HG02938 (cell line): Measurements from ENCODE around the gene VWA5B2.

ENCODE experiments used
- ATAC-seq: cut with Tn5 transposase; IDR thresholded peaks from one replicate; pipeline ENCODE4 v1.9.1; 2021; ENCODE audit warnings: mild to moderate bottlenecking, moderate library complexity; ENCODE audit not compliant: unreplicated experiment

VWA5B2 gene

GRCh38 chr3:184229394-184230080 lies at the start of gene VWA5B2:
Gene VWA5B2, plus strand, starts transcription at chr3:184229585. Its CDS starts 944 bp downstream, at chr3:184230529.
- ATAC-seq: peak; percentile 60

DNA sequence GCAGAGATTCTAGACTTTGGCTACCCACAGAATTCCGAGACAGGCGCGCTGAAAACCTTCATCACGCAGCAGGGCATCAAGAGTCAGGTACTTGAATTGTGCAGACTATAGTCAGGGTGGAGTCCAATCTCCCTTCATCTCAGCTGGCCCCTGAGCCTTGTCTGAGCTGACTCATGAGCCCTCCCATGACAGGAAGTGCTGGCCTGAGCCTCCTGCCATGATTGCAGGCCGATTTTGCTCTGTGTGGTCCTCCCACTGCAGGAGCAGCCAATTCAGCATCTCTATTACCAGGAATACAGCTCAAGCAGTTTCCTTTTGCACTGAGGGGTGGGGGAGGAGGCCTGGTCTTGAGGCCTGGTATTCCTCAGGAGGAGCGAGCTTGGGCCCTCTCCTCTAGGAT lies 49.2 kb upstream of the VWA5B2 start:
- no peak for ATAC-seq

- ATAC-seq: no peak
Measured at GRCh38 chr3:184181596-184181995, 47.8 kb upstream of the VWA5B2 start.

DNA sequence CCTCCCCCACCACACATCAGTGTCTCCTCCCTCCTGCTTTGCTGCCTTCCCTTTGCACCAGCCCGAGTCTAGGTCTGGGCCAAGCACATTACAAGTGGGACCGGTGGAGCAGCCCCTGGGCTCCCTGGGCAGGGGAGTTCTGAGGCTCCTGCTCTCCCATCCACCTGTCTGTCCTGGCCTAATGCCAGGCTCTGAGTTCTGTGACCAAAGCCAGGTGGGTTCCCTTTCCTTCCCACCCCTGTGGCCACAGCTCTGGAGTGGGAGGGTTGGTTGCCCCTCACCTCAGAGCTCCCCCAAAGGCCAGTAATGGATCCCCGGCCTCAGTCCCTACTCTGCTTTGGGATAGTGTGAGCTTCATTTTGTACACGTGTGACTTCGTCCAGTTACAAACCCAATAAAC lies 45.7 kb upstream of the VWA5B2 start:
- ATAC-seq: no peak

GRCh38 chr3:184184546-184185230 lies 44.7 kb upstream of the VWA5B2 start:
- no peak for ATAC-seq

- peak; percentile 93 for ATAC-seq
Measured at GRCh38 chr3:184185461-184186183, 43.8 kb upstream of the VWA5B2 start.

DNA sequence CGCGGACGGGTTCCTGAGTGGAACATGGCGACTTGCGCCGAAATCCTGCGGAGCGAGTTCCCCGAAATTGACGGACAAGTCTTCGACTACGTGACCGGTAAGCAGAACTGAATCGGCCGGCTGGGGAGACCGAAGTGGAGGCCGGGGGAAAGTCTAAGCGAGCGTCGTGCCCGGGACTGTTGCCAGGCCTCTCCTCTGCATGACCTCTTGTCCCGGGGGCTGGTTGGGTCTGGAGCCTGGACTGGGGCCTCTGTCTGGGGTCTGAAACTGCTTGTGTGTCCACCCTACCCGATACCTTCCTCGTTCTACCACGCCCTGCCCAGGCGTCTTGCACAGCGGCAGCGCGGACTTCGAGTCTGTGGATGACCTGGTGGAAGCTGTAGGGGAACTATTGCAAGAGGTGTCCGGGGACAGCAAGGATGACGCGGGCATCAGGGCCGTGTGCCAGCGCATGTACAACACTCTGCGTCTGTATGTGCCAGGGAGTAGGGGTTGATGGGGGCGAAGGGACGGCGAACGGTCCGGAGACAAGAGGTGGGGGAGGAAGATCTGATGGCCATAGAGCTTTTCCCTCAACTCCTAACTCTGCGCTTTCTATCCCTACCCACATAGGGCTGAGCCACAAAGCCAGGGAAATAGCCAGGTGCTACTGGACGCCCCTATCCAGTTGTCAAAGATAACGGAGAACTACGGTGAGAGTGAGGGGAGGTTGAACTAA lies 43.0 kb upstream of the VWA5B2 start, which contains the start of gene ABCF3:
TSS of gene ABCF3 (plus strand) at position 16 of the 718 bp plus-strand sequence. CDS start at position 25, 9 bp downstream.
- peak; percentile 28 for ATAC-seq

DNA sequence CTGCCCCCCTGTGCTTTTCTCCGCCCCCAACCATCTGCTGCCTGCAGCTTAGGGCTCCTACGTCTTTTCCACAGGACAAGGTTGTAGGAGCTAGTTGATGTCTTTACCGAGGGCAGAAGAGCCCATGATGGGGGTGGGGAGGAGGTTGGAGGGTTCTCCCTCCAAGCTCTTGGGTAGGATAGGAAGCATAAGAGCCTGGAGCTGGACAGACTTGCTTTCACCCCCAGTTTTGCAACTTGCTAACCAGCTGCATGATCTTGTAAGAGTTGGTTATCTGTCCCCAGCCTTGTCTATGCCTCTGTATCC lies 42.5 kb upstream of the VWA5B2 start:
- ATAC-seq: no peak

DNA sequence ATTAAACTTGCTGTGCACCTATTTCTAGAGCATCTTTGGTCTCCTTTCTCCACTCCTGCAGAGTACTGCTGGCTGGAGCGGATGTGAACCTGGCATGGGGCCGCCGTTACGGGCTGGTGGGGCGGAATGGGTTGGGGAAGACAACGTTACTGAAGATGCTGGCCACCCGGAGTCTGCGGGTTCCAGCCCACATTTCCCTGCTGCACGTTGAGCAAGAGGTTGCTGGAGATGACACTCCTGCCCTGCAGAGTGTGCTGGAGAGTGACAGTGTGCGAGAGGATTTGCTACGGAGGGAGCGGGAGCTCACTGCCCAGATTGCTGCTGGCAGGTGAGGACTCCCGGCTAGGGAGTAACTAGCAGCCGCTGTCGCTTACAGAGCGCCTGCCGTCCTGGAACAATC lies 41.3 kb upstream of the VWA5B2 start:
- ATAC-seq: no peak

- no peak for ATAC-seq
Measured at GRCh38 chr3:184189421-184189820, 40.0 kb upstream of the VWA5B2 start.

GRCh38 chr3:184192889-184193288 lies 36.5 kb upstream of the VWA5B2 start:
- no peak for ATAC-seq

- no peak for ATAC-seq
Measured at GRCh38 chr3:184193991-184194539, 35.3 kb upstream of the VWA5B2 start.

DNA sequence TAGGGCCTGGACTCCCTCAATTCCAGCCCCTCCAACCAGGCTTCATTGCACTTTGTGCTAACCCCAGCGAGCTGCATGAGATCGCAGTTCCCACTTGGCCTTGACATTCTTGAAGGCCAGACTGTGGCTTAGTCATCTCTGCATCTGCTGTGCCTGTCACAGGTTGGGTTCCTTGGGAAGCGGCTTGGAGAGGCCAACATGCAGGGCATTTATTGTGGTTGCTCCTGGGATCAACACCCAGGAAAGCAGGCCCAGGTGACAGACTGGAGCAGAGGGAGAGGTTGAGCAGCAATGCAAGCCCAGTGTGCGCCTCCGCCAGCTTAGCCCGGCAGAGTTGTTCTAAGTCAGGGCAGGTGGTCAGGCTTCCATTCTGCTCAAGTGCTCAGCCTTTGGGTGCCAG lies 32.8 kb upstream of the VWA5B2 start:
- no peak for ATAC-seq

DNA sequence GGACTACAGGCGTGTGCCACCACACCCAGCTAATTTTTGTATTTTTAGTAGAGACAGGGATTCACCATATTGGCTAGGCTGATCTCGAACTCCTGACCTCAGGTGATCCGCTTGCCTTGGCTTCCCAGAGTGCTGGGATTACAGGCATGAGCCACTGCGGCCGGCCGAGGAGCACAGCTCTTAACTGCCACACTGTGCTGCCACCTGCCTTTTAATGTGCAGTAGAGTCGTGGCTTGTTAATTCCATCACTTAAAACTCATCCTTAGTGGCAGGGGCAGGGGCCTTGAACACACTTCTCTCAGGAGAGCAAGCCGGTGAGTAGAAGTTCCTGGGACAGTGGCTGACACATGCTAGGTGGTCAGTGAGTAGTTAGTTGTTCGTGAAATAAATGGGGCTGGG lies 30.9 kb upstream of the VWA5B2 start:
- no peak for ATAC-seq

- no peak for ATAC-seq
Measured at GRCh38 chr3:184200825-184201224, 28.6 kb upstream of the VWA5B2 start.

DNA sequence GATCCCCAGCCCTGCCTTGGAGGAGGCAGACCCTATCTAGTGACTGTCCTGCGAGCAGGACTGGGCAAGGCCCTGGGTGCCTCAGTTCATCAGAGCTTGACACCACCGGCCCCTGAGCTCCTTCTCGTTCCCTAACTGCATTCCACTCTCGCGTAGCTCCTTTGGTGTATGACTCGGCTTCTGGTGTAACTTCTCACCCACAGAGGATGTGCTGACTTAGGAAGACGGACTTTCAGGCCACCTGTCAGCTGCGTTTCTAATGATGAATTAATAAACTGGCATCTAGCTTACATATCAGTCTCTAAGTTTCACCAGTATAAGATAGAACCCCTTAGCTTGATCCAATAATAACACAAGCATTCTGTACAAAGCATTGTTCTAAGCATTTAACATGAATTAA lies 25.9 kb upstream of the VWA5B2 start:
- no peak for ATAC-seq

- ATAC-seq: no peak
Measured at GRCh38 chr3:184209146-184209923, 20.1 kb upstream of the VWA5B2 start.

DNA sequence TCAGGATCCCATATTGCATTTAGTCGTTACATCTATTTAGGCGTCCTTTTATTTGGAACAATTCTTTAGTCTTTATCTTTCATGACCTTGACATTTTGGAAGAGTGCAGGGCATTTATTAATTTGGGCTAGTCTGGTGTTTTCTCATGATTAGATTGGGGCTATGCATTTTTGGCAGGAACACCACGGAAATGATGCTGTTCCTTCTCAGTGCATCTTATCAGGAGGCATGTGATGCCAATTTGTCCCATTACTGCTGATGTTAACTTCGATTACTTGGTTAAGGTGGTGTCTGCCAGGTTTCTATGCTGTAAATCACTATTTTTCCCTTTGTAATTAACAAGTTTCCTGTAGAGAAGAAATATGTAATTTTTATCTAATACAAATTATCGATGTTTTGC lies 18.1 kb upstream of the VWA5B2 start:
- ATAC-seq: no peak

DNA sequence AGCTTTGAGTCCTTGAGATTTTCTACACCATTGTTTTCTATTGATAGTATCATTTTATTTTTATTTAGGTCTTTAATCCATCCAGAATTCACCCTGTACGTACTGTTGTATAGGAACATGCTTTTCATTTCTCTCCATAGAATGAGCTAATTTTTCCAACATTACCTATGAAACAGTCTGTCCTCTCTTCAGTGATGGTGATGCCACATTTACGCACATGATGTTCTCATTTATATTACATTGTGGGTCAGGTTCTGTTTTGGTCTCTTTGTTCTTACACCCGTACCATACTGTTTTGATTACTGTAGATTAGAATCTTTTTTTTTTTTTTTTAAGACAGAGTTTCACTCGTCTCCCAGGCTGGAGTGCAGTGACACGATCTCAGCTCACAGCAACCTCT lies 17.7 kb upstream of the VWA5B2 start:
- no peak for ATAC-seq

DNA sequence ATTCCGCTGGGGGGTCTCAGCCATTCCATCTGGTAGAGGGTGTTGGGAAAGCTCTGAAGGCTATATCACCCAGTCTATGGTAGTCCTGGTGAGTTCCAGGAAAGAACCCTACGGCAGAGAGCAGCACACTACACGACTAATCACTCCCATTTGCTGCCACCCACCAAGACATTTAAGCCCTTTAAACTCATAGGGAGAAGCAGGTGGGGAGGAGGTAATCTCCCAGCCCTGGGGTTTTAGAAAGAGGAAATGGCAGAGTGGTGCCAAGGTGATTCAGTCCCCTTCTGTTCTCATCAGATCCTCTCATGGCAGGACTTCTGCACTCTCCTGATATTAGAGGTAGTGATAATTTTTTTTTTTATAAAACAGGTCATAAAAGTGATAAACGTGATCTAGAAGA lies 10.6 kb upstream of the VWA5B2 start:
- ATAC-seq: no peak
